ENCODE measurements around the gene IST1.
"Not testable (repeated sequence)": the region's sequence is repeated elsewhere in the genome, so short reads cannot be mapped to it uniquely, and the experiment has no call there.

The IST1 gene

DNA sequence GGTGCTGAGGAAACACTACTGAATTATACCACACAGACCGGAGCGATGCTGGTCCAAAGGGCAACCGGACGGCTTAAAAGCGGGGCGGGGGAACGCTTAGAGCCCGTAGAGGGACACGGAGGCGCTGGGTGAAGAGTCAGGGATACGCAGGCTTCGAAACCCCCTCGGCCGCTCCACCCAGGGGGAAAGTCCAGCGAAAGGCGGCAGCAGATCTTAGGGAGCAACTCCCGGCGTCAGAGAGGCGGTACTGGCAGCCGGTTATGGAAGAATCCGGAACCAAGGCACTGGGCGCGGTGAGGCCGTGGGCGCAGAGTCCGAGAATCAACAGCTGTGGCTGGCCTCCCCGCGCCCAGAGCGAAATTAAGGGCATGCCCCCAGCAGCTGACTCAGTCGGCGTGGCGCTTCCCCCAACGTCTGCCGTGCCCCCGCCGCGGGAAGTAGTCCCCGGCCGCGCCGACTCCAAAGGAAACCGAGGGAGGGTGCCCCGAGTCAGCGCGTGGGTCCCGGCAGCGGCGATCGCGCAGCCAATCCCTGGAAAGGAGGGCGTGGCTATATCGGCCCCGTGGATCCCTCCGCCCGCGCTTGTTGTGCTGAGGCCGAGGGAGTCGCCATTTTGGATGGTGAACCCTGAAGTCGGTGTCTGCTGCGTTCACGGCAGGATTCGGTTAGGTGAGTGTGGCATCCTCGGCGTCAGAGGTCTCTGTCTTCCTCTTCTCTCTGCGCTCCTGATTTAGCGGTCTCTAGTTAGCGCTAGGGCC, at the start of gene IST1:
Gene IST1 (plus strand): TSS at position 611 of the 758 bp plus-strand sequence. CDS start 20,110 bp downstream, outside the sequence.
- DNase-seq = peak; percentile 99

DNA sequence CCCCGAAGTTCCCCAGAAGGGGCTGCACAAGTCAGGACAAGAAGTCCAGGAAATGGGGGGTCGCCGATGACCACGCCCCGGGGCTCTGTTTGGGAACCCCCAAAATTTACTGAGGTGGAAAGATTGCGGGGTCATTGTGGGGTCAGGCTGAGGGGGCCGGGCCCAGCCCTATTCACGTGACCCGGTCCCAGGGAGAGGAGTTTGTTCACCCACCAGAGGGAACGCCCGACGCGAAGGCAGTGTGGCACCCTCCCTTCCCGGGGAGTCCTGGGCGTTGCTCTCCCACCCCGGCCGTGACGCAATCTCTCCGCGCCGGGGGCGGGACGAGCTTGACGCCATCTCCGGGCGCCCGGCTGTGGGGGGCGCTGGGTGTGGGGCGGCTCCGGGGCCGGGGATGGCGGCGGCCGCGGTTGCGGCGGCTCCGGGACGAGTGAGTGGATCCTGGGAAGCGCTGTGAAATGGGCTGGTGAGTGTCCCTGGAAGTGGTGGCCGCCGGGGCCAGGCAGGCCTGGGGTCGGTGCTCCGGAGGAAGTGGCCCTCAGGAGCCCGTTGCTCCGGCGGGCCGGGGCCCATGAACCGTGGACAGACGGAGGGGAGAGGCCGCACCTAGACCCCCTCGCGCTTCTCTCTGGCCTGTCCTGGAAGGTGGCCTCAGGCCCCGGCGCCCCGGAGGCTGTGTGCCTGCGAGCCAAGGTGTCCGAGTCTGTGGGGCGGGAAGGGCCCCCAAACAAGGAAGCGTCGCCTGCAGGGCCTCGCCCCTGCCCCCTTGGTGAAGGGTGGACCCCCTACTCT, 49.5 kb upstream of the IST1 start, which contains the start of gene ATXN1L:
Gene ATXN1L (plus strand): TSS at position 338 of the 792 bp plus-strand sequence. CDS start 3,765 bp downstream, outside the sequence.
- peak; percentile 95 for DNase-seq

DNA sequence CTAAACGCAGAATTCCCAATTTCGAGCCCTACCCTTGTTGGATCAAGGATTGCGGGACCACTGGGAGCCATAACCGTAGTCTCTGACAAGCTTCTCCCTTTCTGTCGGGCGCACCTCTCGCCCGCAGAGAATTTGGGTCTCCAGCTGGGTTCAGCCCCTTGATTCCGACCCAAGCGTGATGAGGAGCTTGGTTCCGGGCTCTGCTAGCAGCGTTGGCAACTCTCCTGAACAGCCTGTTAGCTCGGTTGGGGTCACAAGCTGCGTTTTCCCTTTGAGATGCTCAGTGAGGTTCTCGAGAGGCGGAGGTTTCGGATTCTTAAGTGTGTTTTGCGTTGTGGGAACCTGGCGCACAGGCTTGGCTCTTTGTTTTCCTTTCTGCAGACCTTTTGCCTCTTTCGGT, 48.9 kb upstream of the IST1 start:
- no peak for DNase-seq

DNA sequence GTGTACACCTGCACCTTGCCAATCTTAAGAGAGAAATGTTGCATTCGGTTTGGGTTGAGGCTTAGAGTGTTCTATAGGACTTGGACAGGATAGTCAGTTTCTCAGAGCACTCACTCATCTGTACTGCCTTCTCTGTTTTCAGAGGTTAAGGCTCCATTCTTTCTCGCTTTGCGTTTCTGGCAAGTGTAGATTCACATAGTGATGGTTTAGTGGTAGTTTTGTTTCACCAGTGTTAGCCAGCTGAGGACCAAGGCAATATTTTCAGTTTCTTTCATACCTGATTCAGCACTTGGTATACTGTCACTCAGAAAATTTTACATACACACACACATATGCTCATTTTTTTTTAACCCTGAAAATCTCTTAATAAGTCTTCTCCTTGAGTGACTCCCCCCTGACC, 48.2 kb upstream of the IST1 start:
- no peak for DNase-seq

DNA sequence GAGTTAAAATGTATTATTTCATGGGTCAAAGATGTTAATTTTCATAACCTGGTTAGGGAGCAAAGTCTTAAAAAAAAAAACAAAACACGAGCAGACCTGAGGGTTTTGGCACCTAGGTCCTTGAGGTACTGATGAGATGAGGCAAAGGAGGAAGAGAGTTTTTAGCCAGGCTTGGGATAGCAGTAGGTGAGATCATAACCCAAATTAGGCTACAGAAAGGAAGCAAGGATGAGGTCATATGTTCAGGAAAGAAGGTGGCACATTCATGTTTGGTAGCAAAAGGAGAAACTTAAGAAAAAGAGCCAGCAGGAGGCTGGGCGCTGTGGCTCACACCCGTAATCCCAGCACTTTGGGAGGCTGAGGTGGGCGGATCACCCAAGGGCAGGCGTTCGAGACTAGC, 46.7 kb upstream of the IST1 start:
- no peak for DNase-seq

- no peak for DNase-seq
Observed at GRCh38 chr16:71851746-71852145, 43.6 kb upstream of the IST1 start.

- DNase-seq = no peak
Observed at GRCh38 chr16:71852158-71852557, 43.2 kb upstream of the IST1 start.

DNA sequence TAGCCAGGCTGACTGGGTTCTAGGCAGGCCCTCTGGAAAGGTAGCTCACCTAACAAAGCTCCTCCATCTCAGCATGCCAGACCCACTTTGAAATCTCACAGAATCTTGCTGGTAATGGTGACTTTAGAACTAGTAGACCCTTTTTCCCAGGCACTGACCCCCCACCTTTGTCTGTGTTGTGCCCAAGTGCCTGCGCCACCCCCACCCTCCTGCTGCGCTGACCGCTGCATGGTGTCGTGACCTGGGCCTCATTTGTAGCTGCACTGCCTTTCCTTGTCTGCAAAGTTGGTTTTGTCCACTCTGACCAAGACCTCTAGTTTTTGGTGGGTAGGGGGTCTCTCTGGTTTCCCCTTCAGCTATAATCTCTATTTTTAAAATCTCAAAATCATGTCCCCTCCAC, 42.8 kb upstream of the IST1 start:
- DNase-seq = no peak

- DNase-seq = no peak
Observed at GRCh38 chr16:71853413-71853812, 41.9 kb upstream of the IST1 start.

DNA sequence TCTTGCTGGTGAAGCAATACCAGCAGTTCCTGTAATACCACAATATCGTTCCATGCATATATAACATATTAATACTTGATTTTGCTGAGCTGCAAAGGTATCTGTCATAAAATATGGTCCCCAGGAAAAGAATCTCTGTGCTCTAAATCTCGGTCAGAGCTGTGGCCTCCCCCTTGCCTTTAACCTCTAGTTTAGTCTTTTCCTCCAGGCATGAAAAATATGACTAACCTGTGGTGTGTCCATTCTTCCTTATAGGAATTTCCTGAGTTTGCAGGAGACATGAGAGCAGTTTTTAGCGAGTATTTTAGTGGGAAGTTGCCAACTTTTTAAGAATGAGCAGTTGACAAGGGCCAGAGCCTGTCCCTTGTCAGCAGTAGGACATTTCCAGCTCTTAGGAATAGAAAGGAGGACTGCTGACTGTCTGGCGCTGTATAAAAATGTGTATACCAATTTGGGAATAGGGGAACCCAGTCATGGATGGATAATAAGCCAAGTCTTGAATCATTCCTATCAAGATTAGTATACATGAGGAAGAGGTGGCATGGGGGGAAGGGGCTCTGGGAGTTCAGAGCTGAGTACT, 40.9 kb upstream of the IST1 start:
- no peak for DNase-seq

GRCh38 chr16:71855937-71856662, 39.2 kb upstream of the IST1 start:
- DNase-seq = no peak

DNA sequence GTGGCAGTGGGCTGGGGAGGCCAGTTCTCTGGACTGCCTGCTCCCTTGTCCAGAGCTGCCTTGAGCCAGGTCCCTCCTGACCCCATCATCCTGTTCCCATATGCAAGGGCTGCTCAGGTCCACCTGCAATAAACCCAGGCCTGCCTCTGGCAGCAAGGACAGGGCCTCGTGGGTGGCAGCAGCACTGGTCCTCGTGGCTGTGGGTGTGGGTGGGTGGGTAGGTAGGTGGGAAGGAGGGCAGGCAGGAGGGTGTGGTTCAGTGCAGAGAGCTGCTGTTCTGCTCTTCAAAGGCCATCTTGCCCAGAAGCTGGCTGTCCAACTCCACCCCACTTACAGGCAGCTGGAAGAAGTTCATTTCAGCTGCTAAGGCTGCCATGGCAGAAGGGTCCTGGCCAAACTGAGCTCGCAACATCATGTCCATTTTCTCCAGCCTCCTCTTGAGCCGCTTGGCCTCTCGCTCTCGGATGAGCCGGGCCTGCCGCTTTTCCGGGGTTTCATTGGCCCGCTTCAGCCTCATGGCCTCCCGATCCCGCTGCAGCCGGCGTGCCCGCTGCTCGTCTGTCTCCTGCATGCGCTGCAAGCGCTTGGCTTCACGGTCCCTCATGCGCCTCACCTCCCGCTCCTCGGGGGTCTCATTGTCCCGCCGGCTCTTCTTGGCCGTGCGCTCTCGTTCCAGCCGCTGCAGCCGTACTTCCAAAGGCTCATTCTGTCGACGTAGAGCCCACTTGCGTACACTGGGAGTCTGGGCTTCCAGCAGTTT, 35.4 kb upstream of the IST1 start:
- DNase-seq = no peak

DNA sequence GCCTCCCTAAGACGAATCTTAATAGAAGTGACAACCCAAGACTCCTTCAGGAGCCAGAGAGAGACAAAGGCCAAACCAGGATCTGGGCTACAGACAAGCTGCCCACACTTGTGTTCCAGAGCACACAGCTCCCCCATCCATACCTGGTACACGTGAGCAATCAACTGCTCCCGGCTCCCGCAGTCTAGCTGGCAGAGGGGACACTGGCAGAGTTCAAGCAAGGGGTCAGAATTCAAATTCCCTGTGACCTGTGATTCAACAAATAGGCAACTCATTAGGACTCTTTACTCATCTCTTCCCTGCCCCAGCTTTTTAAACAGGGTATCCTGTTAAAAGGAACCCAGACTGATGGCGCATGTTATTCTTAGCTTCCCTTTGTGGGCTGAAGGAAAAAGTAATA, 31.3 kb upstream of the IST1 start:
- DNase-seq = no peak

- no peak for DNase-seq
Observed at GRCh38 chr16:71865173-71865863, 30.0 kb upstream of the IST1 start.

- not testable (repeated sequence) for DNase-seq
Observed at GRCh38 chr16:71867175-71867574, 28.2 kb upstream of the IST1 start.

GRCh38 chr16:71867939-71868338, 27.4 kb upstream of the IST1 start:
- DNase-seq = no peak

DNA sequence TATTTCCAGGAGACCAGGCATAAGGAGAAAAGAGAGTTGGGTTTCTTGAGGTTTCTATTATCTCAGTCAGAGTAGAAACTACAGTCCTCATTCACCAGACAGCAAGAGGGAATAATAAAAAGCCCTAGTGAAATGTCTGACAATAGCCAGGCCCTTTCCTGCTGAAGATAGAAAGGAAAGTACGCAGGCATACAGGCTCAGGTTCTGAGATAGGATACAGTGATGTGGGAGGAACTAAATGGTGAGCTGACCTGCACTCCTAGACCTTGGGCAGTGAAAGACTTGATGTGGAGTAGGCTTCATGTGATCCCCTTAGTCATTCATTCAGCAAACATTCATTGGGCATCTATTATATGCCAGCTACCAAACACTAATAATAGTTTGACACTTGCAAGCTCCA, 26.2 kb upstream of the IST1 start:
- DNase-seq = no peak

GRCh38 chr16:71870818-71871217, 24.5 kb upstream of the IST1 start:
- no peak for DNase-seq

- DNase-seq = no peak
Observed at GRCh38 chr16:71873199-71873598, 22.1 kb upstream of the IST1 start.

- no peak for DNase-seq
Observed at GRCh38 chr16:71878911-71879310, 16.4 kb upstream of the IST1 start.

DNA sequence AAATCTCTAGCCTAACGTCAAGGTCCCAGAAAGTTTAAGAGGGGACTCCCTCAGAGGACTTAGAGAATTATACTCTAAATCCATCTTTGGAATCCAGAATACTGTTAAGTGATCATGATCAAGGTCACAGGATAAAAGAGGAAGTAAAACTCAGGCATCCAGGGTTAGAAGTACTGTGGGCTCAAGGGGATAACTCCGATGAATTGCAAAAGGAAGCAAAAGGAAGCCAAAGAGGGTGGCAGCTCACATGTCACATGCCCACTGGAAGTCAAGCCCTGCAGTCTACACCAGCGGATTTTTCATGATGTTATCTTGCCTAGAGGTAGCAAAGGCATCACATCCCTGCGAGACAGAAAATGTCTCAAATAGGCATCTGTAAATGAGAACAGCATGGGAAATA, 15.2 kb upstream of the IST1 start:
- DNase-seq = no peak
